ENCODE data around the gene DOCK2. TPM values are rescaled to one million over a fixed set of nuclear protein-coding genes. Genes with fewer than 3 reads are reported as not detected.

DOCK2 gene
- polyA plus RNA-seq, 1 donor (not counting 4 experiments of a cell fraction or from before 2014, with no cell fraction given), result 0.21 TPM

DNA sequence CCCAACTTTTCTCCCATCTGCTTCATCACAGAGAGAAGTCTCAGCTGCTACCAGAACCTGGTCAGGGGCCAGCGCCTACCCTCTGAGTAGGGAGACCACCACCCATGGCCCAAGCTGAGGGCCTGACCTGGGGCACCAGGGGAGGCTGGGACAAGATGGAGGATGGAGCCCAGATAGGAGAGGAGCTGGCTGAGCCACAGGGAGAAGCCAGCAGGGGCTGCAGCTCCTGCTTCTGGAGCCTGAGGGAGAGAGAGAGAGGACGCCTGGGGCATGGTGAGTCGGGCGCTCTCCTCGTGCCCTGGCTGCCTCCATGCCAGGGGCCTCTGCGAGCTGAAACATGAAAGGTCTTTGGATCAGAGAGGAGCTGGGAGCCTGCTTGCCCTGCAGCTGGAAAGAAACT, 467.2 kb downstream of the DOCK2 start:
- dilution Hi-C loops (cut with MboI; ENCODE audit: extremely low pct_ligation_motif_present, low sequenced_read_pairs), result no loop called here
- Histone ChIP-seq H3K4me3 (ENCODE audit: control insufficient read depth in 2 of 3, extremely low read depth in 1 of 3, insufficient read depth in 2 of 3, low read depth in 1 of 3, low read length in 3 of 3) (no peak overlapping the region), H3K9me1 (ENCODE audit: control insufficient read depth, extremely low read depth, insufficient read depth, low read length) (no peaks in the 10 kb centered on the region), H3K4me1 (ENCODE audit: control insufficient read depth, extremely low read depth, insufficient read depth, low read length) (no peaks in the 10 kb centered on the region), H3K27ac (ENCODE audit: control insufficient read depth, insufficient read depth, low read length) (no peak overlapping the region), H3K79me2 (ENCODE audit: control insufficient read depth, insufficient read depth, low read length) (no peaks in the 10 kb centered on the region), H3K9ac (ENCODE audit: control insufficient read depth, extremely low read depth, insufficient read depth, low read length) (no peak overlapping the region), H3K4me2 (ENCODE audit: control insufficient read depth, extremely low read depth, insufficient read depth, low read depth, low read length) (no peak overlapping the region), H2AFZ (ENCODE audit: control insufficient read depth, low read length) (no peak overlapping the region), H3K9me3 (ENCODE audit: control insufficient read depth, low read depth, low read length) (no peaks in the 10 kb centered on the region), H3K27me3 (ENCODE audit: control insufficient read depth, extremely low read depth, insufficient read depth, low read length) (no peaks in the 10 kb centered on the region), H3K36me3 (ENCODE audit: control insufficient read depth in 2 of 2, extremely low read depth in 1 of 2, insufficient read depth in 2 of 2, low read length in 2 of 2) (no peaks in the 10 kb centered on the region), H4K20me1 (ENCODE audit: control insufficient read depth, extremely low read depth, insufficient read depth, low read length) (no peaks in the 10 kb centered on the region)
- DNase-seq (ENCODE audit: low read depth, low spot score) (no peak), FAIRE-seq (no peak)
- TF ChIP-seq, protein P1, sequence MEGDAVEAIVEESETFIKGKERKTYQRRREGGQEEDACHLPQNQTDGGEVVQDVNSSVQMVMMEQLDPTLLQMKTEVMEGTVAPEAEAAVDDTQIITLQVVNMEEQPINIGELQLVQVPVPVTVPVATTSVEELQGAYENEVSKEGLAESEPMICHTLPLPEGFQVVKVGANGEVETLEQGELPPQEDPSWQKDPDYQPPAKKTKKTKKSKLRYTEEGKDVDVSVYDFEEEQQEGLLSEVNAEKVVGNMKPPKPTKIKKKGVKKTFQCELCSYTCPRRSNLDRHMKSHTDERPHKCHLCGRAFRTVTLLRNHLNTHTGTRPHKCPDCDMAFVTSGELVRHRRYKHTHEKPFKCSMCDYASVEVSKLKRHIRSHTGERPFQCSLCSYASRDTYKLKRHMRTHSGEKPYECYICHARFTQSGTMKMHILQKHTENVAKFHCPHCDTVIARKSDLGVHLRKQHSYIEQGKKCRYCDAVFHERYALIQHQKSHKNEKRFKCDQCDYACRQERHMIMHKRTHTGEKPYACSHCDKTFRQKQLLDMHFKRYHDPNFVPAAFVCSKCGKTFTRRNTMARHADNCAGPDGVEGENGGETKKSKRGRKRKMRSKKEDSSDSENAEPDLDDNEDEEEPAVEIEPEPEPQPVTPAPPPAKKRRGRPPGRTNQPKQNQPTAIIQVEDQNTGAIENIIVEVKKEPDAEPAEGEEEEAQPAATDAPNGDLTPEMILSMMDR (optimal IDR thresholded peaks at IDR 0.05 in 1 of 3, IDR thresholded peaks at IDR 0.05 in 1 of 3, conservative IDR thresholded peaks at IDR 0.05 in 1 of 3; ENCODE audit: extremely low read depth in 1 of 3, insufficient read depth in 2 of 3, low read length in 3 of 3), result no peak
- no peak for TF ChIP-seq EZH2 (IDR thresholded peaks at IDR 0.05; ENCODE audit: low read length)

DNA sequence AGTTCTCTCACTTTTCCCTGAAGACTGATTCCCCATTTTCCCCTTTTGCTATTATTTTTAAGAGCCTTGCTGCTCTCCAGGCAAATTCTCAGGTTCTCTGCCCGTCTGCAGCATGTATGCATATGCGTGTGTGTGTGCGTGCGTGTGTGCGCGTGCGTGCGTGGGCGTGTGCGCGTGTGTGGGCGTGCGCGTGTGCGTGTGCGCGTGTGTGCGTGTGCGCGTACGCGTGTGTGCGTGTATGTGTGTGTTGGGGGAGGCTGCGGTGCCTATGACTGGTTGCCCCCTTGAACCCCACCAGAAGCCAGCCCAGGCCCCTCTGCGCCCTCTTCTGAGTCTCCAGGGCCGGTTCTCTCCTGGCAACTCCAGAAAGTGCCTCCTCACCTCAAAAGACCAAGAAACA, 467.6 kb downstream of the DOCK2 start:
- TF ChIP-seq EZH2 (IDR thresholded peaks at IDR 0.05; ENCODE audit: low read length), result no peak
- TF ChIP-seq, protein P1 (optimal IDR thresholded peaks at IDR 0.05 in 1 of 3, IDR thresholded peaks at IDR 0.05 in 1 of 3, conservative IDR thresholded peaks at IDR 0.05 in 1 of 3; ENCODE audit: extremely low read depth in 1 of 3, insufficient read depth in 2 of 3, low read length in 3 of 3), result no peak
- H3K4me3 ChIP-seq (ENCODE audit: control insufficient read depth in 2 of 3, extremely low read depth in 1 of 3, insufficient read depth in 2 of 3, low read depth in 1 of 3, low read length in 3 of 3), result no peak overlapping the region
- dilution Hi-C loops (cut with MboI; ENCODE audit: extremely low pct_ligation_motif_present, low sequenced_read_pairs), result no loop called here
- no peaks in the 10 kb centered on the region for H4K20me1 ChIP-seq (ENCODE audit: control insufficient read depth, extremely low read depth, insufficient read depth, low read length)
- H3K36me3 ChIP-seq (ENCODE audit: control insufficient read depth in 2 of 2, extremely low read depth in 1 of 2, insufficient read depth in 2 of 2, low read length in 2 of 2), result no peaks in the 10 kb centered on the region
- FAIRE-seq, result no peak
- H3K9me1 ChIP-seq (ENCODE audit: control insufficient read depth, extremely low read depth, insufficient read depth, low read length), result no peaks in the 10 kb centered on the region
- no peak overlapping the region for H3K4me2 ChIP-seq (ENCODE audit: control insufficient read depth, extremely low read depth, insufficient read depth, low read depth, low read length)
- no peak overlapping the region for H2AFZ ChIP-seq (ENCODE audit: control insufficient read depth, low read length)
- H3K79me2 ChIP-seq (ENCODE audit: control insufficient read depth, insufficient read depth, low read length), result no peaks in the 10 kb centered on the region
- no peak for DNase-seq (ENCODE audit: low read depth, low spot score)
- H3K4me1 ChIP-seq (ENCODE audit: control insufficient read depth, extremely low read depth, insufficient read depth, low read length), result no peaks in the 10 kb centered on the region
- H3K27me3 ChIP-seq (ENCODE audit: control insufficient read depth, extremely low read depth, insufficient read depth, low read length), result no peaks in the 10 kb centered on the region
- no peak overlapping the region for H3K27ac ChIP-seq (ENCODE audit: control insufficient read depth, insufficient read depth, low read length)
- H3K9me3 ChIP-seq (ENCODE audit: control insufficient read depth, low read depth, low read length), result no peaks in the 10 kb centered on the region
- no peak overlapping the region for H3K9ac ChIP-seq (ENCODE audit: control insufficient read depth, extremely low read depth, insufficient read depth, low read length)

All from keratinocyte (primary cell).